Spleen (tissue), 11 donors: ENCODE measurements around the gene CELA2A. TPM values are rescaled to one million over a fixed set of nuclear protein-coding genes. Genes with fewer than 3 reads are reported as not detected.

Source experiments
- DNase-seq: peaks from one replicate; pipeline ENCODE4 v3.0.0-alpha.2; 2020
- H3K27ac ChIP-seq, 8 donors: fragments of 200-600 bp; sonication (generic) in 7 of 8; 1 replicate in 4 of 8; 2 replicates in 4 of 8; pipeline versions ENCODE4 v1.5.0 to v1.8.0; 2016 to 2021; ENCODE audit warnings: inconsistent platforms in 4 of 8, mild to moderate bottlenecking in 4 of 8, moderate library complexity in 1 of 8
- H3K27me3 ChIP-seq, 7 donors: fragments of 200-600 bp; sonication (generic) in 6 of 7; replicated peaks in 1 of 7; 1 replicate in 4 of 7; 2 replicates in 3 of 7; pipeline versions ENCODE4 v1.5.0 to v1.8.0; 2016 to 2021; ENCODE audit warnings: inconsistent platforms in 3 of 7, mild to moderate bottlenecking in 1 of 7
- H3K36me3 ChIP-seq, 6 donors: fragments of 200-600 bp; sonication (generic) in 5 of 6; 1 replicate in 4 of 6; 2 replicates in 2 of 6; pipeline versions ENCODE4 v1.5.0 to v1.8.0; 2016 to 2021; ENCODE audit warnings: inconsistent platforms in 2 of 6
- H3K4me1 ChIP-seq, 6 donors: fragments of 200-600 bp; sonication (generic) in 5 of 6; 1 replicate in 3 of 6; 2 replicates in 3 of 6; pipeline versions ENCODE4 v1.5.0 to v1.8.0; 2016 to 2021; ENCODE audit warnings: inconsistent platforms in 3 of 6
- H3K4me3 ChIP-seq, 8 donors: fragments of 200-600 bp; sonication (generic) in 7 of 8; 1 replicate in 4 of 8; 2 replicates in 4 of 8; pipeline versions ENCODE4 v1.5.0 to v1.8.0; 2016 to 2021; ENCODE audit warnings: inconsistent platforms in 4 of 8, mild to moderate bottlenecking in 4 of 8, moderate library complexity in 2 of 8
- H3K9me3 ChIP-seq, 8 donors: fragments of 200-600 bp; sonication (generic) in 7 of 8; 1 replicate in 4 of 8; 2 replicates in 4 of 8; pipeline versions ENCODE4 v1.5.0 to v1.8.0; 2016 to 2021; ENCODE audit warnings: inconsistent platforms in 4 of 8
- CTCF ChIP-seq, 11 experiments: fragments of 200-600 bp in 7 of 11; fragments of 450-650 bp in 4 of 11; sonication (generic) in 4 of 11; IDR thresholded peaks in 8 of 11; conservative IDR thresholded peaks in 3 of 11; 1 replicate in 7 of 11; 2 replicates in 4 of 11; pipeline versions ENCODE4 v1.4.0 to v1.8.0; 2016 to 2021; ENCODE audit warnings: antibody characterized with exemption in 11 of 11, inconsistent platforms in 4 of 11, mild to moderate bottlenecking in 1 of 11
- POLR2A ChIP-seq, 3 donors: fragments of 450-650 bp; IDR thresholded peaks; one replicate each; pipeline ENCODE4 v1.5.1; 2017; ENCODE audit warnings: antibody characterized with exemption in 3 of 3, mild to moderate bottlenecking in 1 of 3
- POLR2AphosphoS5 ChIP-seq, 3 donors: sonication (generic); formaldehyde crosslinking; IDR thresholded peaks; one replicate each; pipeline ENCODE4 v1.5.1; 2017; ENCODE audit warnings: antibody characterized with exemption in 3 of 3
- WGBS, 5 donors: extraction: QIAGEN DNeasy Blood & Tissue Kit in 3 of 5; methylation state at CpG; one replicate each; pipeline versions ENCODE4 v1.1.5 to v1.1.7; 2013 to 2018; 5-methylcytosine and 5-hydroxymethylcytosine counted together
- intact Hi-C: fragments of 100-400 bp; cut with DNase I; formaldehyde crosslinking; loops from one replicate; pipeline ENCODE4 v1.15.0; 2023; ENCODE audit warnings: low total_unique reads
- polyA plus RNA-seq, 3 donors: library from polyadenylated mRNA; stranded (reverse); fragments of 200-250 nt; gene quantifications; one replicate each; pipeline ENCODE4 v1.2.1, GENCODE V29; 2013
- total RNA-seq, 7 donors: library from RNA; depleted of rRNA in 3 of 7; stranded (reverse); fragments of >200 nt in 3 of 7; fragmentation: NEBNext Ultra II Directional in 4 of 7; extraction: Animal tissue kit (Norgen Biotek cat#: 25700) in 4 of 7; gene quantifications; one replicate each; pipeline versions ENCODE4 v1.1.0 to v1.2.1, GENCODE V29; 2016 to 2021
- donor health status: healthy with polysubstance abuse.
- donor health status: DM: no; HTN: no; CAD: no; lungs with moderate emphysema.
- donor health status: DM: no; HTN: no; CAD: no.
- donor health status: Bipolar disorder and iron deficiency.
- donor health status: healthy.
- donor health status: DM: no; HTN: no; CAD: no.
- donor health status: DM: yes; HTN: yes; CAD: no.

Gene CELA2A
- total and polyA plus RNA-seq, 10 donors, result 0.09 to 0.79 (median 0.30) TPM; not detected in 4

DNA sequence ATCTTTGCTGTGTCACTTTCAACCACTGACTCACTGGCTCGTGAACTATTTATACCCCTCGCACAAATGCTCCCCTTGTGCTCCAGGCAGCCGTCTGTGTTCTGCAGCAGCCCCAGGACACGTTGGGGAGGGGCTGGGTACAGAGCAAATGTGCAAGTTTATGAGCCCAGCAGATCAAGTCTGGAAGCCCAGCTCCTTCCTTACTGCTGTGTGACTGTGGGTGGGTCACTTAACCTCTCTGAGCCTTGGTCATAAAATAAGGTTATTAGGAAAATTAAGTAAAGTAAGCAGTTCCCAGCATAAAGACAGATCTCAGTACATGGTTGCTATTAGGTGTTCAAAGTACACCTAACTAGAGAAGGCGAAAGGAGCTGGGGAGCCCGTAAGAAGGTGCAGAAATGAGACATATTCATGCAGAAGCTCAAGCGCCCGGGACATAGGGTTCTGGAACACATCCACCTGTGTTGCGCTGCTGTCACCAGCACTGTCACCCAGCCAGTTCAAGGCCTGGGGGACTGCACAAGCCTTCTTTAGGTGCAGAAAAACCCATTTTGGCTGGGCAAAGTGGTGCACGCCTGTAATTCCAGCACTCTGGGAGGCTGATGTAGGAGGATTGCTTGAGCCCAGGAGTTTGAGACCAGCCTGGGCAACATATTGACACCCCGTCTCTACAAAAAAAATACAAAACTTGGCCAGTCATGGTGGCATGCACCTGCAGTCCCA is 33.0 kb upstream of the CELA2A start:
- H3K9me3 ChIP-seq, result no peaks in the 10 kb centered on the region
- no peak for DNase-seq
- intact Hi-C loops, result no loop called here
- peak overlapping the region in 2 of 8 donors; percentile 71 to 96 for H3K27ac ChIP-seq
- no peaks in the 10 kb centered on the region for H3K27me3 ChIP-seq
- 85 to 95% (median 90%) methylated on average over 11 of the region's 11 CpGs for WGBS, 5 donors
- peaks cover 0 to 100% (median 36%) of the 10 kb centered on the region in 6 donors for H3K36me3 ChIP-seq
- TF ChIP-seq POLR2A (IDR thresholded peaks at IDR 0.05) (no peak), POLR2AphosphoS5 (IDR thresholded peaks at IDR 0.05) (no peak), CTCF (IDR thresholded peaks at IDR 0.05 in 8 of 11, conservative IDR thresholded peaks at IDR 0.05 in 3 of 11) (no peak)
- H3K4me3 ChIP-seq, result no peak overlapping the region
- peaks cover 19 to 100% (median 63%) of the 10 kb centered on the region in 6 donors for H3K4me1 ChIP-seq

DNA sequence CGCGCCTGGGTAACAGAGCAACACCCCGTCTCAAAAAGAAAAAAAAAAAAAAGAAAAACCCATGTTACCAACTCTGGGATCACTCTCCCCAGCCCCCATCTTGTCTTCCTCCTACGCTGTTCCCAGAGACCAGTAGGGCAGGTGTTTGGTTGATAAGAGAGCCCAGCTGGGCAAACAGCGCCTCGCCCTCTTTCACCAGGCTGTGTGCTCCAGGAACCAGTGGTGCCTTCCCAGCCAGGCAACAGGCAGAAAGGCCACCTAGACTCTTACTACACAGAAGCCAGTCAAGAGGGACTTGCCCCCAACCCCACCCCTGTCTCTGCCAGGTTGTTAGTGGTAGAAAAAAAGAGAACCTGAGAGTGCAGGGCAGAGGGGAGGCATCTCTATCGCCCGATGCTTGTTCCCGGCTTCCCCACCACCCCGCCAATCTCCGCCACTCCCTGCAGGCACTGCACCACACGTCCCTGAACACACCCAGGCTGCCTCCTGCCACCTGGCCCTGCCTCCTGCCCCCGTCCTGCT is 32.3 kb upstream of the CELA2A start:
- Histone ChIP-seq H3K27ac (peak overlapping the region in 4 of 8 donors; percentile 15 to 96 (median 37)), H3K36me3 (peaks cover 0 to 100% (median 43%) of the 10 kb centered on the region in 6 donors), H3K4me1 (peaks cover 12 to 99% (median 60%) of the 10 kb centered on the region in 6 donors), H3K9me3 (no peaks in the 10 kb centered on the region), H3K4me3 (no peak overlapping the region), H3K27me3 (no peaks in the 10 kb centered on the region)
- TF ChIP-seq POLR2AphosphoS5 (IDR thresholded peaks at IDR 0.05) (peak in 1 of 3 donors; percentile 63), POLR2A (IDR thresholded peaks at IDR 0.05) (no peak)
- intact Hi-C loops, result no loop called here
- 64 to 75% (median 70%) methylated on average over 13 of the region's 13 CpGs for WGBS, 5 donors
- DNase-seq, result no peak

GRCh38 chr1:15424981-15425380 is 31.6 kb upstream of the CELA2A start:
- H3K36me3 ChIP-seq, result peaks cover 0 to 100% (median 51%) of the 10 kb centered on the region in 6 donors
- peak overlapping the region in 2 of 8 donors; percentile 48 to 96 for H3K27ac ChIP-seq
- peaks cover 12 to 99% (median 52%) of the 10 kb centered on the region in 6 donors for H3K4me1 ChIP-seq
- H3K27me3 ChIP-seq, result no peaks in the 10 kb centered on the region
- no peak for TF ChIP-seq CTCF (IDR thresholded peaks at IDR 0.05 in 8 of 11, conservative IDR thresholded peaks at IDR 0.05 in 3 of 11)
- TF ChIP-seq POLR2AphosphoS5 (IDR thresholded peaks at IDR 0.05), result no peak
- TF ChIP-seq POLR2A (IDR thresholded peaks at IDR 0.05), result no peak
- intact Hi-C loops, result no loop called here
- no peak overlapping the region for H3K4me3 ChIP-seq
- DNase-seq, result no peak
- 83 to 96% (median 84%) methylated on average over 5 of the region's 5 CpGs for whole genome bisulfite sequencing, 5 donors
- H3K9me3 ChIP-seq, result no peaks in the 10 kb centered on the region

DNA sequence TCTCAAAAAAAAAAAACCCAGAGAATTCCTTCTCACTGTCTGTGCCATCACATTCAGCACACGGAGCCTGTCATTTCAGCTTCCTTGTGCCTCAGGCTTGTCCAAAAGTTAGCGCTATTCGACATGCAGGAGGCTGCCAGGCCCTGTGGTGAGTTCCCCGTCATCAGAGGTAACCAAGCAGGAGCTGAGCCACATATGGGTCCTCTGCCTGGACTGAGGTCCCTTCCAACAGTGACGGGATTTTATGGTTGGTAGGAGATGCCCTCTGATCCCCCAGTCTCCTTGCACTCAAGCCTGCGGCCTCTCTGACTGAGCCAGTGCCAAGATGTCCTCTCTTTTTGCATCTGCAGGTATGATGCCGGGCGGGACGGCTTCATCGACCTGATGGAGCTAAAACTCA is 31.0 kb upstream of the CELA2A start:
- intact Hi-C loops, result no loop called here

More for the DNA sequence above, 31.0 kb upstream of the CELA2A start:
- no peak overlapping the region for H3K4me3 ChIP-seq
- no peak for DNase-seq
- 92 to 98% (median 94%) methylated on average over 10 of the region's 10 CpGs for WGBS, 5 donors
- TF ChIP-seq POLR2A (IDR thresholded peaks at IDR 0.05) (no peak), CTCF (IDR thresholded peaks at IDR 0.05 in 8 of 11, conservative IDR thresholded peaks at IDR 0.05 in 3 of 11) (no peak), POLR2AphosphoS5 (IDR thresholded peaks at IDR 0.05) (no peak)
- no peaks in the 10 kb centered on the region for H3K9me3 ChIP-seq
- no peaks in the 10 kb centered on the region for H3K27me3 ChIP-seq
- peaks cover 12 to 99% (median 47%) of the 10 kb centered on the region in 6 donors for H3K4me1 ChIP-seq
- H3K36me3 ChIP-seq, result peaks cover 0 to 100% (median 51%) of the 10 kb centered on the region in 6 donors
- peak overlapping the region in 2 of 8 donors; percentile 47 to 49 for H3K27ac ChIP-seq
